Prostate gland (tissue), 2 donors: ENCODE results near the gene DAPK1. TPM values are rescaled to one million over a fixed set of nuclear protein-coding genes. Genes with fewer than 3 reads are reported as not detected.

Experiments
- DNase-seq: peaks from one replicate; pipeline ENCODE4 v3.0.0-alpha.2; 2019; ENCODE audit warnings: low spot score
- H3K27ac ChIP-seq, 2 donors: fragments of 200-600 bp; sonication (generic); 2 replicates each; pipeline ENCODE4 v1.5.1; 2017 to 2019
- H3K27me3 ChIP-seq: fragments of 200-600 bp; sonication (generic); replicated peaks from 2 replicates; pipeline ENCODE4 v1.5.1; 2019; ENCODE audit not compliant: insufficient read depth
- H3K36me3 ChIP-seq, 2 donors: fragments of 200-600 bp; sonication (generic); 1 replicate in 1 of 2; 2 replicates in 1 of 2; pipeline versions ENCODE4 v1.5.1 to v1.8.1; 2017 to 2019
- H3K4me1 ChIP-seq: fragments of 200-600 bp; sonication (generic); replicated peaks from 2 replicates; pipeline ENCODE4 v1.5.1; 2019
- H3K4me3 ChIP-seq, 2 donors: fragments of 200-600 bp; sonication (generic); 2 replicates each; pipeline ENCODE4 v1.5.1; 2017 to 2019
- H3K9me3 ChIP-seq: fragments of 200-600 bp; sonication (generic); 2 replicates; pipeline ENCODE4 v1.5.1; 2017
- POLR2A ChIP-seq: fragments of 450-650 bp; IDR thresholded peaks from one replicate; pipeline ENCODE4 v1.6.1; 2016; ENCODE audit warnings: antibody characterized with exemption, mild to moderate bottlenecking
- POLR2AphosphoS5 ChIP-seq: sonication (generic); formaldehyde crosslinking; IDR thresholded peaks from one replicate; pipeline ENCODE4 v1.6.1; 2017; ENCODE audit warnings: antibody characterized with exemption
- WGBS: methylation state at CpG from one replicate; pipeline ENCODE4 v1.1.5; 2018; 5-methylcytosine and 5-hydroxymethylcytosine counted together
- intact Hi-C: fragments of 100-400 bp; cut with DNase I; formaldehyde crosslinking; loops from one replicate; pipeline ENCODE4 v1.14.2; 2022
- total RNA-seq, 2 donors: library from RNA; depleted of rRNA; stranded (reverse); fragments of >200 nt; gene quantifications; one replicate each; pipeline ENCODE4 v1.1.0, GENCODE V29; 2016
- TF ChIP-seq, protein P1 (sequence below), 4 experiments: fragments of 200-600 bp in 2 of 4; fragments of 450-650 bp in 2 of 4; sonication (generic) in 2 of 4; IDR thresholded peaks; 1 replicate in 3 of 4; 2 replicates in 1 of 4; pipeline ENCODE4 v1.5.1; 2016 to 2019; ENCODE audit warnings: antibody characterized with exemption in 4 of 4, mild to moderate bottlenecking in 2 of 4, moderate library complexity in 2 of 4

DAPK1 gene
- total RNA-seq, 2 donors from 2014 or later, result 13.9 to 39.1 TPM

- TF ChIP-seq, protein P1, sequence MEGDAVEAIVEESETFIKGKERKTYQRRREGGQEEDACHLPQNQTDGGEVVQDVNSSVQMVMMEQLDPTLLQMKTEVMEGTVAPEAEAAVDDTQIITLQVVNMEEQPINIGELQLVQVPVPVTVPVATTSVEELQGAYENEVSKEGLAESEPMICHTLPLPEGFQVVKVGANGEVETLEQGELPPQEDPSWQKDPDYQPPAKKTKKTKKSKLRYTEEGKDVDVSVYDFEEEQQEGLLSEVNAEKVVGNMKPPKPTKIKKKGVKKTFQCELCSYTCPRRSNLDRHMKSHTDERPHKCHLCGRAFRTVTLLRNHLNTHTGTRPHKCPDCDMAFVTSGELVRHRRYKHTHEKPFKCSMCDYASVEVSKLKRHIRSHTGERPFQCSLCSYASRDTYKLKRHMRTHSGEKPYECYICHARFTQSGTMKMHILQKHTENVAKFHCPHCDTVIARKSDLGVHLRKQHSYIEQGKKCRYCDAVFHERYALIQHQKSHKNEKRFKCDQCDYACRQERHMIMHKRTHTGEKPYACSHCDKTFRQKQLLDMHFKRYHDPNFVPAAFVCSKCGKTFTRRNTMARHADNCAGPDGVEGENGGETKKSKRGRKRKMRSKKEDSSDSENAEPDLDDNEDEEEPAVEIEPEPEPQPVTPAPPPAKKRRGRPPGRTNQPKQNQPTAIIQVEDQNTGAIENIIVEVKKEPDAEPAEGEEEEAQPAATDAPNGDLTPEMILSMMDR (IDR thresholded peaks at IDR 0.05), result no peak
- TF ChIP-seq POLR2A (no peak), POLR2AphosphoS5 (no peak)
- 100% methylated on average over 2 of the region's 2 CpGs for WGBS
- no peaks in the 10 kb centered on the region for H3K4me1 ChIP-seq
- H3K36me3 ChIP-seq, result no peaks in the 10 kb centered on the region
- no peak for DNase-seq
- H3K27ac ChIP-seq, result no peak overlapping the region
- intact Hi-C loops, result no loop called here
- H3K9me3 ChIP-seq, result no peaks in the 10 kb centered on the region
- no peak overlapping the region for H3K4me3 ChIP-seq
- H3K27me3 ChIP-seq, result no peaks in the 10 kb centered on the region
Observed at GRCh38 chr9:87590996-87591395, 93.3 kb downstream of the DAPK1 start.

DNA sequence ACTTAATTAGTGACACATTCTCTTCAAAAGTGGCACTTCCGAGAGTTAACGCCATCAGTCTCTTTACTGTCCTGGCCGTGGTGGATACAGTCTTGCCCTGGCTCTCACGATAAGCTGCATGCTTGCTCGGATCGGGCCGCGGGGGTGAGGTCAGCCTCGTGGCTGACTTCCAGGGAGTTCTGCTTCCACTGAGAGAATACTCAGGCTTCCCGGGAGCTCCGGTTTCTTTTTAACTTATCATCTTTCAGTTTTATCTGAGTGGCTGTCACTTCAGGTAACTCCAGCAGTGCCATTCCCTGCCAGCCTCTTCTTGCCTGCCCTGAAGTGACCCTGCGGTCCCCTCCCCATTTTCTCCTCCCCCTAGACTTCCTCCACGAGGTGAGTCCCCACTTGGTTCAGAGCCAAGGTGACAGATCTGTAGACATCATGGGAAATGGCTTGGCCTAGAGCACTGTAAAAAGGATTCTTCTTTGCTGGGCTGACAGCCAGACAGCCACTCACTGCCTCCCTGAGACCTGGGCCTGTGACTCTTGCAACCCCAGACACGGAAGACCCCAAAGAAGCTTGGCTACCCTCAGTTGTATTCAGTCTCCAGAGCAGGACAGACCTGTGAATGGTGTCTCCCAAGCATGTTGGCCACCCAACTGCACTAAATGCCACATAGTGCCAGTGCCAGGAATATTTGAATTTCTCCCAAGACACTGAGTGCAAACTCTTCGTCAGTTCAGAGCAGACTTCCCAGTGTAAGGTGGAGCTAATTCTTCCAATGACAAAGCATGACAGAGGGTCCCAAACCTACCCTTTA, 95.1 kb downstream of the DAPK1 start:
- Histone ChIP-seq H3K4me3 (no peak overlapping the region), H3K27me3 (no peaks in the 10 kb centered on the region), H3K36me3 (no peaks in the 10 kb centered on the region), H3K4me1 (no peaks in the 10 kb centered on the region), H3K9me3 (no peaks in the 10 kb centered on the region), H3K27ac (peak overlapping the region in 1 of 2 donors; percentile 7)
- WGBS, result 16% methylated on average over 15 of the region's 15 CpGs
- no peak for DNase-seq
- intact Hi-C loops, result no loop called here
- no peak for TF ChIP-seq POLR2A
- TF ChIP-seq POLR2AphosphoS5, result no peak
- TF ChIP-seq, protein P1 (IDR thresholded peaks at IDR 0.05), result no peak

DNA sequence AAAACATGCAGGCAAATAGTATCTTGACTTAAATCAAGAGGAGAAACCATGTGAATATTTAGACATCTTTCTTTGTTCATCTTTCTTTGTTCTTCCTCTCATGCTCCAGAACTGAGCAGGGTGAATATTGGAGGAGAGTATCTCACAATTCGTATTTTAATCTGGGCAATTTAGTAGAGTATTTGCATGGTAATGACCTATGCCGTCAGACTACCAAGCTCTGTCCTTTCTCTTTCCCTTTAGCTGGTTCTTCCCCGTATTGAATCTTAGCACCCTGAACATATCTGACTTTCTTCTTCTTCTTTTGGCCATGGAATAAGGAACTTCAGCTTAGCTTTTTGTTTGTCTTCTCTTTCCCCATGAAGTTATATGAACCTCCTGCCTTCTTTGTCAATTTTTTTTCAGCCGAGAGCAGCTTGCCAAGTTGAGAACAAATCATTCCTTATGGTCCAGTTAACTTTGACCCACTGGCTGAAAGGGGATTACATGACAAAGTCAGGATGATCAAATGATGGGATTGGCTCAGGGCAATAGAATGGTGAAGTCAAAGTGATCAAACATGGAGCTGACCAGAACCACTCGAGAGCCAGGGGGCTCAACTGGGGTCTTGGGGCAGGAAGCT, 95.8 kb downstream of the DAPK1 start:
- DNase-seq, result no peak
- Histone ChIP-seq H3K36me3 (no peaks in the 10 kb centered on the region), H3K27ac (no peak overlapping the region), H3K9me3 (no peaks in the 10 kb centered on the region), H3K27me3 (no peaks in the 10 kb centered on the region), H3K4me1 (no peaks in the 10 kb centered on the region), H3K4me3 (no peak overlapping the region)
- TF ChIP-seq POLR2AphosphoS5, result no peak
- TF ChIP-seq, protein P1 (IDR thresholded peaks at IDR 0.05), result no peak
- intact Hi-C loops, result no loop called here
- WGBS, result 68% methylated on average over 5 of the region's 5 CpGs

GRCh38 chr9:87594194-87594593, 96.5 kb downstream of the DAPK1 start:
- Histone ChIP-seq H3K4me1 (no peaks in the 10 kb centered on the region), H3K36me3 (no peaks in the 10 kb centered on the region), H3K4me3 (no peak overlapping the region), H3K27me3 (no peaks in the 10 kb centered on the region), H3K27ac (no peak overlapping the region), H3K9me3 (no peaks in the 10 kb centered on the region)
- intact Hi-C loops, result no loop called here
- TF ChIP-seq, protein P1 (IDR thresholded peaks at IDR 0.05), result no peak
- TF ChIP-seq POLR2AphosphoS5 (no peak), POLR2A (no peak)
- WGBS, result 92% methylated on average over 4 of the region's 4 CpGs
- DNase-seq, result no peak

GRCh38 chr9:87594662-87595061, 97.0 kb downstream of the DAPK1 start:
- no peak overlapping the region for H3K4me3 ChIP-seq
- H3K36me3 ChIP-seq, result no peaks in the 10 kb centered on the region
- no peaks in the 10 kb centered on the region for H3K9me3 ChIP-seq
- no peaks in the 10 kb centered on the region for H3K4me1 ChIP-seq
- H3K27ac ChIP-seq, result no peak overlapping the region
- TF ChIP-seq, protein P1 (IDR thresholded peaks at IDR 0.05), result no peak
- TF ChIP-seq POLR2A (no peak), POLR2AphosphoS5 (no peak)
- no peak for DNase-seq
- H3K27me3 ChIP-seq, result no peaks in the 10 kb centered on the region
- intact Hi-C loops, result no loop called here
